HG03571 (cell line): ENCODE measurements around the gene FMNL2.

Experiments
- ATAC-seq: cut with Tn5 transposase; IDR thresholded peaks from one replicate; pipeline ENCODE4 v1.9.1; 2021; ENCODE audit not compliant: unreplicated experiment

FMNL2 gene

DNA sequence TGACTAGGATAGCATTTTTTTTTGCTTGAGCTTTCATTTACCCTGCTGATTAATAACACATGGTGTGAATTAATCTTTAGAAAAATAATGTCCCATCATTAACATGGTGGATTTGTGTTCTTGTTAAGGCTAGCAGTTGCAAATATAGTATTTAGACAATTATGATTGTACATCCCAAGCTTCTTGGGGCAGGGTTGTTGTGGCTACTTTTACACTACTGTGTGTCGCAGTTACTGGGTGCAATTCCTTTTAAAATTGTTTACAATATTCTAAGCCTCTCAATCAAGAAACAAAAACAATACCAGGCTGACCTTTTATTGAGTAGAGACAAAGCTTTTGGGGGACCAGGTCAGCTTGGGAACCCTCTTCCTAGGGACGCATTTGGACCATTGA is 2.5 kb downstream of the FMNL2 start:
- no peak for ATAC-seq

DNA sequence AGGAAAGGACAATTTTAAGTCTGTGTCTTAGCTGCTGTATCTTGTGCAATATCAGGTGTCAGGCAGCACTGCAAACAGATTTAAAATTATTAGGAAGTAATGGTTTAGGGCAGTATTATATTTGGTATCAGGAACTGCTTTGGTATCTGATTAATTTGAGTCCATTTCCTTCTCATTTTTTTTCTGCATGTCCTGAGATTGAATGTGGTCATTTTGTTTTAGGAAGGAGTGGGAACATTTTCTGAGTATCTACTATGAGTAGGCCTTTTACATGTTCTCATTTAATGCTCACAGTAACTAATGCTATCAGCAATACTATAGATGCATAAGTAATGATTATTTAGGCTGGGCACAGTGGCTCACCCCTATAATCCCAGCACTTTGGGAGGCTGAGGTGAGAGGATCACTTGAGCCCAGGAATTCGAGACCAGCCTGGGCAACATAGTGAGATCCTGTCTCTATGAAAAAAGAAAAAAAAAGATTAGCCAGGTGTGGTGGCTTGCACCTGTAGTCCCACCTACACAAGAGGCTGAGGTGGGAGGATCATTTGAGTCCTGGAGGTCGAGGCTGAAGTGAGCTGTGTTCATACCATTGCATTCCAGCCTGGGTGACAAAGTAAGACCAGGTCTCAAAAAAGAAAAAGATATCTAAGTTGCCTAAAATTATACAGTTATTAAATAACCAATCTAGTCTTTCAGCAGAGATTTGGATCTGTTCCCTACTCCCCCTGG is 4.7 kb downstream of the FMNL2 start:
- ATAC-seq, result no peak

GRCh38 chr2:152342259-152343046 is 7.5 kb downstream of the FMNL2 start:
- ATAC-seq, result no peak

GRCh38 chr2:152343426-152343825 is 8.5 kb downstream of the FMNL2 start:
- ATAC-seq, result no peak

DNA sequence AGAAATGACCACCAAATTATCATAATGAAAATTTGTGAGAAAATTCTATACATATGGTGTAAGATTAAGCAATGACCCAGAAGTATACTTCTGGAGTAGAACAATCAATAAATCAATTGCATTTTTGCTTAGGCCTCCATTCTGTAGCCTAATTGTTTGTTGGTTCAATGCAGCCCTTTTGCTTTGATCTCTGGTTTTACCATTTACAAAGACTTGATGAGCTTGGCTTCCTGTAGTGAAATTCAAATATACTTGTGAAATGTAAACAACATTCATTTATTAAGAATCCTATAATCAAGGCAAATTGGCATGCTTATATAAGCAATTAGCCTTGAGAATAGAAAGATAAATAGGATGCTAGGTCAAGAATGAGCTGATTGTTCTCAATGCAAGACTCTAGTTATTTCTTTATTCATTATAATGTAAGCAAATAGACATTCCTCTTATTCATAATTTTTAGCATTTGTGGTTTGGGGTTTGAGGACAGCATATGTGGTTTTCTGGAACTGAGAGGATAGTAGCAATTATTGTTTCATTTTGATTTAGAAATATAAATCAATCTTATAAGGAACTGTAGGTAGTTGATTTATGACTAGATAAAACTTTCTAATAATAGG is 9.7 kb downstream of the FMNL2 start:
- ATAC-seq, result no peak

- ATAC-seq, result no peak
These were observed 12.1 kb downstream of the FMNL2 start for GRCh38 chr2:152347076-152347475.

DNA sequence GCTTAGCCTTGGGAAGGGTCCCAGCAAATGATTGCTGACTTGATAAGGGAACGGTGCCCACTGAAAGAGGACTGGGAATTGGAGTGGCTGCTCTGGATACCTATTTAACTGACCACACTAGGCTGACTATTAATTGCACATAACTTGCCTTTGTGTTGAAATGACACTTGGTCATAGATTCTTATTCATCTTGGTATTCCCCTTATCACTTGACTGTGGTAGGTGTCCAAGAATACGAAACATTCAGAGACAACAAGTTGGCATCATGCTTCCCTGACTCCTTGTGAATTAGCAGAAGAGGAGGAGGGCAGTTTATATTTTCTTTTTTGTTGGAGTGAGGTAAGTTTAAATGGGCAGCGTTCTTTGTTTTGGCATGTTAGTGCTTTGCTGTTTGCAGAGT is 13.4 kb downstream of the FMNL2 start:
- ATAC-seq, result no peak

DNA sequence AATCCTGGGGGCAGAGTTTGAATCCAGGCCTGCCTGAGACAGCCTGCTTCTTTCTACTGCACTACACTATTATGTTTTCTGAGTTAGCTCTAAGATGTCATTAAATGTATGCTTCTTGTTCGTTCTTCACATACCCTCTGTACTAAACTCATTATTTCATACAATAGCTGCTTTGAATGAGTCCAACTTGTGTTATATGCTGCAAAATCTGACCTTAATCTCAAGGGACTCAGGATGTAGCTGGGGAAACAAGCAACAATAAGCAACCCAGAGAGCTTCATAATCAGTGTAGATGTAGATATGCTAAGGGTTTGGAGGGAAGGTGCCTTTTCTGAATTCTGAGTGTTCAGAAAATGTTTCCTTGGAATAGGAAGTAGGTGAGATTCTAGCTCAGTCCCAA is 14.4 kb downstream of the FMNL2 start:
- ATAC-seq, result no peak

- no peak for ATAC-seq
These were observed 15.2 kb downstream of the FMNL2 start for GRCh38 chr2:152350155-152350679.

DNA sequence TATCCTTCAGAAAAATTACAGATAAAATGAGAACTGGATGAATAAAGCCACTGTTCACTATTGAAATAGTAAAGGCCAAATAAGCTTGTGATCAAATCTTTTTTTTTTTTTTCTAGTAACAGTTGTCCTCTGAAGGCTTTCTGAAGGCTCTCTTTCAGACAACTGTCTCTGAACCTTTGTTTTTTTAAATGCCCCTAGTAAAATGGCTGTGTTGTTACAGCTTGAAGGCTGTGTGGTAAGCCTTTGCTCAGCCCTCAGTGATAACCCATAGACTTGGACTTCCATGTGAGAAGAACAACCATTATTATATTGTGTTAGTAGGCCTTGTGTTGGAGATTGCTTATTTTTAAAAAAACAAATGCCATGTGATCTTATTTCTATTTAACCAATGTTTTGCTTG is 17.6 kb downstream of the FMNL2 start:
- ATAC-seq, result no peak

GRCh38 chr2:152353364-152353763 is 18.4 kb downstream of the FMNL2 start:
- ATAC-seq, result no peak

- no peak for ATAC-seq
These were observed 19.2 kb downstream of the FMNL2 start for GRCh38 chr2:152354069-152354755.

DNA sequence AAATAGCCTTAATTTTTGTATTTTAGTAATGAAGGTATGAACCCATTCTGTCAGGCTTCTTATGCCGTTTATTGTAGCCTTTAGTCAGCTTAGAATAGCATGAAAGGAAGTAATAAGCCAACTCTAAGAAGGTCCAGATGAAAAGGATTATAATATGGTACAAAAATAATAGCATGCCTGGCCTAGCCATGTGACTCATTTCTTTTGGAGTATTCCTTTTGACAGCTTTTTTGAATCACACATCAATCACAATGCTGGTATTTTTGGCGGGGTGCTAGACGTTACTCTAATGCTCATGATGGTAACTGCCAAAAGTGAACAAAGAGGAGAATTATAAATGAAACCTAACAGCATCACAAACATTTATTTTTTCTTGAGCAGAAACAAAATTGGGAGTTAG is 19.9 kb downstream of the FMNL2 start:
- no peak for ATAC-seq

DNA sequence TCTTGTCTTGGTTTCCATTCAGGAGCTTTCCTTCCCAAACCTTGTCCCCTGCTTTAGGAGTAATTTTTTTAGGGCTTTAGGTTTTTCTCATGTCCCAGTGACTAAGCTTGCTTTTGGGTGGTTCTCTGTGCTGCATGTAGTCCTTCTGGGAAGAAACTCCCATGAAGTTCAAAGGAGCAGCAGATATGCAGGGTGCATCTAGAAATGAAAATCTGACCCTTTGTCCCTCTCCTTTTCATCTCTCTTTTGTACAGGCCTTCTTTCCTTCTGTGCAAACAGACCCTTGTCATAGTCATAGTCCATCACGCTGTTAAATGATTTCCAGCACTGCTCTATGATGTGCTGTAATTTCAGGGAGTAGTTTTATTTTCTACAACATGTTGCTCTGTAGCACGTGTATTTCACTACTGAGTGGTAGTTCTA is 20.4 kb downstream of the FMNL2 start:
- ATAC-seq, result no peak

GRCh38 chr2:152359573-152360363 is 24.8 kb downstream of the FMNL2 start:
- no peak for ATAC-seq

DNA sequence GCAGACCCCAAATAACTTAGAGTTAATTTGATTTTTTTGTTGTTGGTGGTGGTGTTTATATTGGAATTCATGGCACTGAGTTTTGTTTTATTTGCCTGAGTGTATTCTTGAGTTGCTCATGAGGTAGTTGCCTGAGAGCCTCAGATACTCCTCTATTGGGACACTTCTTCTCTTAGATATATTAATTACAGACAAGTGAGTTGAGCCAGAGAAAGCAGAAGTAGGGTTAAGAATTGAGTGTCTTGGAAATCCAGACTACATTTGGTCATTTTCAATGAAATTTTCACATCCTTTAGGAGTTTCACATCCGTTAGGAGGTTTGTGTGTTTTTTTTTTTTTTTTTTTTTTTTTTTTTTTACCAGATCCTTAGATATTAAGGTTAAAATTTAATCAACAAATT is 29.0 kb downstream of the FMNL2 start:
- no peak for ATAC-seq

GRCh38 chr2:152367547-152368390 is 32.8 kb downstream of the FMNL2 start:
- ATAC-seq, result peak; percentile 77

GRCh38 chr2:152369176-152369860 is 34.3 kb downstream of the FMNL2 start:
- no peak for ATAC-seq

- ATAC-seq, result no peak
These were observed 35.8 kb downstream of the FMNL2 start for GRCh38 chr2:152370783-152371182.
